GM21529 (cell line): Measurements from ENCODE around the gene ABLIM1.

ENCODE experiments used
- ATAC-seq: cut with Tn5 transposase; IDR thresholded peaks from one replicate; pipeline ENCODE4 v1.9.1; 2021; ENCODE audit not compliant: unreplicated experiment

The ABLIM1 gene

DNA sequence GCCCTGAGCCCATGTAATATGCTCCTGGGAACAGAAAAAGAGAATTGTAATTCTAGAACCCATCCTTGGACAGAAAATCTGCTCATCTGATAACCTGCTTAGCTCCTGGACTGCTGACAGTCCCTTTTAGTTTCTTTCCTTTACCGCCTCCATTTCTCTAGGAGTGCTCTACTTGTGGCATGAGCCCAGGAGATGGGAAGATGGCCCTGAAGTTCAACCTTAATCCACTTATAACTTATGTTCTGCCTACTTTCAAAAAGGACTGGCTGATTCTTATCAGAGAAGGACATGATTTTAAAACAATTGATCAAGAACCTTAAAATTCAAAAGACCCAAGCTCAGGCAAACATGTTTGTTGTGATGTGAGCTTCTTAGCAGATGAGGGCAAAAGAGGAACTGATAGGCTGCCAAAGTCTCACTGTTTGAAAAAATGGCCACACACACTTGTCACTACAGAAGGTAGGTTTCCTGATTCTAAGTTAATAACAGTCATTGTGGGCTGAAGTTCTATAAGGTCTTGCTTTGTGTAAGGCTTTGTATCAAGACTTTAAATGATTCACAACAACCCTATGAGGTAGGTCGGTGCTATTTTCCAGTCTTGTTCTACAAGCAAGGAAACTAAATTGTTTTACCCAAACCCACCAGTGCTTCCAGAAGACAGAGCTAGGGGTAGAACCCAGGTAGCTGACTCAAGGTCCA lies 159.5 kb downstream of the ABLIM1 start:
- ATAC-seq, result peak; percentile 61

DNA sequence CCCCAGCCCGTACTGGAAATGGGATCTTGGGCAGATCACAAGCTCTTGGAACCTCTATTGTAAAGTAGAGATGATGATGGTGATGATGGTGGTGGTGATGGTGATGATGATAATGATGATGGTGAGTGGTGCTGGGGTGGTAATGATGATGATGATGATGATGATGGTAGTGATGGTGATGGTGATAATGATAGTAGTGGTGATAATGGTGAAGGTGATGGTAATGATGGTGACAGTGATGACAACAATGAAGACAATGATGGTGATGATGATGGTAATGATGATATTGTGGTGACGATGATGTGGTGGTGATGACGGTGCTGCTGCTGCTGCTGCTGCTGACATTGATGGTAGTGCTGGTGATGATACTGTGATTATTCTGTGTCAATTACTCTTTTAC lies 162.8 kb downstream of the ABLIM1 start:
- ATAC-seq, result no peak

DNA sequence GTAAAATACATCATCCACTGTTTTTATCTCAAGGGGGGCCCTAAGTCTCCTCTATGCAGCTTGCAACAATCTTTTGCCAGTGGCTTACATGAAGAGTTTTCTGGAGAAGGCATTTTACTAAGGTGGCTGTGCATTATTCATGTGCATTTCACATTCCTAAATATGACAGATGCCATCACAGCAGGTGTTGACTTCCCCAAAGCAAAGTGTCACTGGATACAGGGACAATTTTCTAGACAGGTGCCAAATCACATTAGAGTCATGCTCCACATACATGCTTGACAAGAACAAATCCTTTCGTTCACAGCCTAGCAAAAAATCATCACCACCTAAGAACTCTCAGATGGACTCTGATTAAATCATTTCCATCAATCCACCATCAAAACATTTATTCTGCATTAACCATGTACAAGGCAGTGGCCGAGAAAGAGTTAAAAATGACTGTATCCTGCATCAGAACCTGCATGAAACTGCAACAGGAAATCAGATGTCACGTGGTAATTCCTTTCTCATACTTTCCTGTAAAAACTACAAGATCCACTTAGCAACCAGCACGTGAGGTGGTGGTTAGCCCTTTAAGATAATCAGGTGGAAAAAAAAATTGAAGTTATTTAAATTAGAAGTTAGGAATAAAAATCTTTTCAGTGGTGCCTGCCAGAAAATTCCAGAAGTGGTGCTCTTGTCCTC lies 165.6 kb downstream of the ABLIM1 start:
- ATAC-seq, result peak; percentile 27

DNA sequence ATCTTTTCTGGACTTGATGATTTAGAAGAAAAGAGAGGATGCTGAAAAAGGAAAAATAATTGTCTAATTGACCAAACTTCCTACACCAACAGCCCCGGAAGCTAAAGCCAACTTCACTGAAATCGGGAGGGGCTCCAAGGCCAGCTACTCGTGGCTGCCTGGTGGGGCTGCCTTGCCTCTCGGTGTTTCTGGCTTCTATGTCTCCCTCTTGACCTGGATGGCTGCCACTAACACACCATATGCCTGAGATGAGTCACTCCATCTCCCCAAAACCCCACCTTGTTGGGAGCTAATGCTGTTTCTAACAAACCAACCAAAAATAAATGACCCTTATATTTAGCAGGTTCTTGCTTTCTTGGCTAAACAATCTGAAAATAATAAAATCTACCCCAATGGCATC lies 166.1 kb downstream of the ABLIM1 start:
- no peak for ATAC-seq

DNA sequence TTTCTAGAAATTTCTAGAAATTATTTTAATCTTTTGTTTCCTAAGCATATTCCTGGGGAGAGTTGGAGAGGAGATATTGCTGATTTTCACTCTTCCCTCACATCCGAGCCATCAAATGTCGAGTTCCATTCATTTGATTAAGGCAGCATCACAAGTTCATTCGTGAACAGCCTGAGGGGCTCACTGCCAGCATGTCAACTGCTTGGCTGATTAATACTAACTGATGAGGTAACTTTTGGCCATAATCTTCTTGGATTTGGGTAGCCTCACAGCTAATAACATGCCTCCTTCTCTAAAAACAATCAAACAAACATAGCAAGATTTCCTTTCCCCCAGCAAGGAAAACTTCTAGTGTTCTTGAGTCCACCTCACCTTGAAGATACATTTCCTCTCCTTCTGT lies 166.7 kb downstream of the ABLIM1 start:
- ATAC-seq, result no peak

DNA sequence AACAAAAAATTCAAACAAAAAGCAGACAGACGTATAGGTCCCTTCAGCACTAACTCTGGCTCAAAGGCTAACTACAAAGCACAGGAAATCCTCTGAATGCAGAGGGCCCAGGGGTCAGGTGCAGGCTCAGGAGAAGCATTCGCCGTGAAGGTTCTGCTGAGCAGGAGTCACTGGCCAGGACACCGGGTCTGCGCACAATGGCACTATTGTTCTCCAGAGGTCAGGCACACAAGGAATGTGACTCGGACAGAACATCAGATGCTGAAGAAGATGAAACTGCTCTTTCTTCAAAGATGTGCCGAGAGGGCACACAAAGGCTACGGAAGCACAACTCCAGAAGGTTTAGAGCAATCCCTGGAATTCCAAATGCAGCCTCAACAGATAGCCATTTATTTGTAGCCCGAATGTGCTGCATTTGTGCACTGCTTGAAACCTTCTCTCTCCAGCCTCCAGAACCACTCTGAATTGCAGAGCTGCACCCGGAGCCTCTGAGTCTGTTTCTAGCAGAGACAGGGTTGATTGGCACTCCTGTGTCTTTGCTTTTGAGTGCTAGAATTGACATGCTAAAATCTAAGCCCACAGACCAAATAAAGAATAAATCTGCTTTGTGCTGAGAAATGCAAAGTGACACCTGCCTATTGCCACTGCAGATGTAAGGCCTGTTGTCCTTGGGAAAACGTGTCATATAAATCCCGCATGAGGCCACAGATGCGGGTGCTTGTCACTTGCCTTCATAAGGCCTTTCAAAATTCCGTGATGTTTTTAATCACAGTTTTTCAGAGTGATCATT lies 168.4 kb downstream of the ABLIM1 start:
- ATAC-seq, result no peak

DNA sequence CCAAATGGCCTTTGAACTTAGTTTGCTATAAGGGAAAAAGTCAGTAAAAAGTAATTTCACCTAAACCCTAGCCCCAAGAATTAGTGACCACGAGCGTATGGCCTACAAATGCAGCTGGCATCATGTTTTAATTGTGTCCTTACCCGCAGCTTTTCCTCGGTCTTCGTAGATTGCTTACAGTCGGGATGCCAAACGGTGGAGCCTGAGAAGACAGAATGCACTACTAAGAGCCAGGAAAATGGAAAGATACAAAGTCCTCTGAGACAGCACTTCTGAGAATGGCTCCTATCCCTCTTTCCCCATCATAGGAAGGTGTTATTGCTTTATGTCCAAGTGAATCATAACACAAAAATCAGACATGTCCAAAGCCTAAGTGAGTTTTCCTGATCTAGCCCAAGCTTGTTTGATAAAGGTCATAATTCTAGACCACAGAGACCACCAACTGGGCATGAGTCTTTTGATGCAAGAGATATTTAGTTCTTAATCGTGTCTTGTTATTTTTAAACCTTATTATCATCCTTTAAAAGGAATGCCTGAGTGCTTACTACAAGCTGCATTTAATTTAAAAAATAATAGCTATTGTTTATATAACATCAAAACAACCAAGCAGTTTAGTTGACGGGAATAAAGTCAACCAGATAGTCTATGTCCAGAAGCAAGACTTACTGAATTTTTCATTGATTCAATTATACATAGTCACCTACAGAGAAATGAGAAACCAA lies 170.1 kb downstream of the ABLIM1 start:
- ATAC-seq, result no peak

DNA sequence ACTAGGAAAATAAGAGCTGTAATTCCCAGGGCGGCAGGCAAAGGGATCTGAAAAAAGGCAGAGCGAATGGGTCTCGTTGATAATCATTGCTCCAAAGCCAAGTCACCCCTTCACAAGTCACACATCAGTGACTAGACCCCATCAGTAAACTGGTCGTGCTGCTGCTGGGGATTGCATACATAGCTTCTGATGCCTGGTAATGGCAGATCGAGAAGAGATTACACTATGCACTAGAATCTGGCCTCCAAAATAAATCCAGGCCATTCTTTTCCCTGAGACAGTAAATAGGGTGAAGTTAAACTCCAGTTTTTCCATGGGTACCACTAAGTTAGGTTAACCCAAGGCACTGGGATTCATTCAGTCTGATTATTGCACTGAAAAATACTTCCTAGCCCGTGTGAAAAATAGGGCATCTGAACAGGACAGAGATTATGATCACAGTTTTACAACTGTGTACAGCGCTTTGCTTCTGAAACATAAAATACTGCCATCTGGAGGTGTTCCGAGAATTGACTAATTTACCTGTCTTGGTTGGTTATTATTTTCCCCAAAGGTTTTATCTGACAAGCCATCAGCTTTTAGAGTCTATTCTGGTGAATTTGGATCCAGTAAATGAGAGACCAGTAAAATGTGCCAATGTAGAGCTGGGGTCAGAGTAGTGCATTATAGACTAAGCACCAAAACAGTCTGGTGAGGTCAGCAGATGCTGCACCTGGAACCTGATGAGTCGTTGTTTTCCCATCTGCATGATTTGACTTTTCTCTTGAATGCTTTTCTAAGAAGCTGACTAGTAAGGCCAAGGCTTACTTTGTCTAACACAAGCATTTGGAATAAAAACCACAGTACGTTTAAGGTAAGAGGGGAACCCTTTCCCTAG lies 170.9 kb downstream of the ABLIM1 start:
- no peak for ATAC-seq

DNA sequence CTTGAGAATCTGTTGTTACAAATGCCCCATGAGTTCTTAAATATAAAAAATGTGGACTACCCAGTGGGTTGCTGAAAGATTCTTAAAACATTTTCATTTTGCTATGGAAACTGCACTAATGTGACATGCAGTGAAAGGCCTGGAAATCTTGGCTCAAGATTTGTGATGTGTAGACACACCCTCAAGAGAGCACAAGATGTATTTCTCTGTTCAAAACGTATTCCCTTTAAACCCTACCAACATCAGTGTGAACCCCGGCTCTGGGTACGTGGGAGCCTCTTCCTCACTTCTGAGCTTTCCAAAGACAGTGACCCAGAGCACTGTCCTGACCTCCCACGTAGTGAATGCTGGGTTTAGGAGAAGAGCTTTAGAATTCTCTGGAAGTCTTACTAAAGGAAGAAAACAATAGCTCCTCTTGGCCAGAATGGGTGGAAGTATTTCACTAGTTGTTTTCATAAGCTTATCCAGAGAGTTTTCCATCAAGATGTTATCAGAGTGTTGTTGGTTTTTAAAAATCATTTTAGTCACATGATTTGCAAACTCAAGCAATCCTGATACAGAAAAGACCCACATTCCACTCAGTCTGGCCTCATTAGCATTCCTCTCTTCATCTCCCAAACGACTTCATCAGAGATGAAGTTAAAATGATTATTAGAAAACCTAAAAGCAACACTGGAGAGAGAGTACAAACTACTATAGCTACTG lies 172.2 kb downstream of the ABLIM1 start:
- ATAC-seq, result no peak

DNA sequence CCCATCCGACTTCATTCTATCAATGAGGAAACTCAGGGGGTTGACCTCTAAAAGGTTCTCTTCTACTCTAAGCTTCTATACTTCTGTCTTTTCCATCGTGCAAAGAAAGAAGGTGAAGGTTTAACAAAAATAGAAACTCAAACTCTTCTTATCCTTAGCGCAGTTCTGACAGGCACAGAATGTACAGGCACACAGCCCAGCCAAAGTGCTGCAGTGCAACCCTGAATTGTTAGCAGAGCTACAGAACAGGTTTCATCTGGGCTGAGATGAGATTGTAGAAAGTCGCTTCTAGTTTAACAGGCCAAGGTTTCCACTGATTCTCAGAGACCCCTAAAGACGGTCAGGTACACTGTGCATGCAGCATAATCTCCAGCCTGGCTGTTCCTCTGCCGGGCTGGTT lies 174.5 kb downstream of the ABLIM1 start:
- ATAC-seq, result no peak

DNA sequence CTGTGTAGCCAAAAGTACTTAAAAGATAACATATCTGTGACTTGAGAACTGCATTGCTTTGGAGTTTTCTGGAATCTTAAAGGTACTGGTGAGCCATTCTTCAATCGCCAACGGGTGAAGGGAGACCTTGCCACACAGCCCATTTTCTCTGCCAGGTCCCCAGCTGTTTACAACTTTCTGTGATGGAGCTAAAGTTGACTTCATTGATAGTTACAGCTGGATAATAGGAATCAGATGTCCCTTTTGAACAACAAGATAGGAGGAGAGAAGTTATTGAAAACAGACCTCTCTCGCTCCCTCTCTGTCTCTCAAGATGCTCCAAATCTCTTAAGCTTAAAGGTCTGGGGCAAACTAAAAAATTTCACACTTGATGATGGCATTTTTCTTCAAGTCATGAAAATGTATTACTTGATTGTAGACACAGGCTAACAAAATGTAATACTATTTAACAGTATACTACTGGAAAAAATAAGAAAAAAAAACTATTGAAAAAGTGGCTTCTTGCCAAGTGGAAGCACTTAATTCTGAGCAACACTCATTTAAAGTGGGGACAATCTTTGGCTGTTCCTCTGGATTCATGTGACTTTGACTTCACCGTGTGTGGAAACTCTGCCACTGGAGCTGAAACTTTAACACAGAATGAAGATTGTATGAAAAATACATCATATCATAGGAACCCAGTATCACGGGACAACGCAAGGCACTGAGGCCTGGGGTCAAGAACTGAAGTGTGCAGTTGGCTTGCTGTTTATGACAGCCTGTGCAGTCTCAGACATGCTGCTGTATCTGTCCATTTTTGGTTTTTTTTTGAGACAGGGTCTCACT lies 175.4 kb downstream of the ABLIM1 start:
- no peak for ATAC-seq

DNA sequence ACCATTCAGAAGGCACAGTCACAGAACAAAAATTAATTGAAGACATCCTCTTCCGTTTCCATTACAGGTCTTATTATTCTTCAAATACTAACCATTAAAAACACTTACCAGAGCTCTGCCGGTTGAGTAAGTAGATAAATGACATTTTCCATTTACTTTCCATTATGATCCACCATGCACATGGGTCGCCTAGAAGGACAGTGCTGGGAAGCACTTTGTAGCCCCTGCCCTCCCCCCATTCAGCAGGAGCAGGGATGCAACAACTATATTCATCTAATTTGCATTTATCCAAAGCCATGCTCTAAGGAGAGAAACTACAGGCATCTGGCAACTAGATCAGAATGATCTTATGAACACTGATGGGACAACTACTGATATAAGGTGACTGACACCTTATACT lies 177.0 kb downstream of the ABLIM1 start:
- ATAC-seq, result no peak

DNA sequence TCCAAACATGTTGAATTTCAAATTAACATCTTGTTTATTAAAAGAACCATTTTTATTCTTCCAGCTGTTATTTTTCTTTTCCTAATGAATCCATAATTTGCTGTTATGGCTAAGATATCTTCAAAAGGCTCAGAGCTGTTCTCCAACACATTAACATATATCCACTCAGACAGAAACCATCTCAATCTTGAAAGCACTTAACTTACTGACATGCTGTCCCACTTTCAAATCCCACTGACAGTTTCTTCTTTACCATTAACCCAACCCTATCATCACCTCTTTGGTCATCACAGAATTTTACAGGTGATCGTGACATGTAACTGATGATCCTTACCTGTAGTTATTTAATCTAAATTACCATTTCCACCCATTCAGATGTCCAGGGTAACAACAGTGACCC lies 178.2 kb downstream of the ABLIM1 start:
- no peak for ATAC-seq

DNA sequence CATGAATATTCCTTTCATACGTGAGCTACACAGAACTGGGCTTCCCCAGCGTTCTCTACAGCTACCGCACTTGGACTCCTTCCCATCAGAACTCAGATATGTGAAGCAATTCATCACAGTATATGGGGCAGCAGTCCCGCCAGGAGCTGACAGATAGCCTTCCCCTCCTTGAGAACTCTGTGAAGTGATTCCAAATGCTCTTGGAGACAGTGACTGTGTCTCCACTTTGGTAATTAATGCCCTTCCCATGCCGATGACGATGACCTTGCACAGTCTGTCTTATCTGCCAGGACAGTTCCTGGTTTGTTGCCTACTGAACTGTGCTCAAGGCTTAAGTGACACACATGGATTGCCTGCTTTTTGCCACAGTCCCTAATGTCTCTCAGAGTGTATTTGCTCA lies 178.8 kb downstream of the ABLIM1 start:
- ATAC-seq, result no peak

DNA sequence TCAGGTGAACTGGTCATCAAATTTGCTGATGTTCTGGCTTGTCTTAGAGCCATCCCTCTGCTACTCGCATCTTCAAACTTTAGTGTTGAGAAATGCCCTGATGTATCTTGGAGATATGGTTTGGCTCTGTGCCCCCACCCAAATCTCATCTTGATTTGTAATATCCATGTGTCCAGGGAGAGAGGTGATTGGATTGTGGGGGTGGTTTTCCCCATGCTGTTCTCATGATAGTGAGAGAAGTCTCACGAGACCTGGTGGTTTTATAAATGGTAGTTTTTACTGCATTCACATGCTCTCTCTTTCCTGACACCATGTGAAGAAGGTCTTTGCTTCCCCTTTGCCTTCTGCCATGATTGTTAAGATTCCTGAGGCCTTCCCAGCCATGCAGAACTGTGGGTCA lies 179.8 kb downstream of the ABLIM1 start:
- ATAC-seq, result no peak

DNA sequence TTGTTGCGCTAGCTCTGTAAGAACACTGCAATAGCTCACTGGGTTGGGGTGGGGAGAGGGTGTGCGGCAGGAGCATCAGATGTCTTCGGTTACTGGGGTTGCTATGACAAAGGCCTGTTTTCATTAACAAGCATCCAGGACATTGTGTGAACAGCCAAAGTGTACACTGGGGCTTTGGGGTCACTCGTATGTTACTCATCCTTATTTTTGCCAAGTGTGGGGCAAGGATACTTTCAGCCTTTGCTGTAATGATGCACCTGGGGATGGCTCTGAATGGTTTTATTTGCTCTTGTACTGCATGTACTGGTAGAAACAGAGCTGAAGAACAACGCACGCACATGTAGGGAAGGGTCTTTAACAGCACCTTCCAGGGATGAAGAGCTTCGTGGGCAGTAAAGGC lies 180.8 kb downstream of the ABLIM1 start:
- no peak for ATAC-seq

DNA sequence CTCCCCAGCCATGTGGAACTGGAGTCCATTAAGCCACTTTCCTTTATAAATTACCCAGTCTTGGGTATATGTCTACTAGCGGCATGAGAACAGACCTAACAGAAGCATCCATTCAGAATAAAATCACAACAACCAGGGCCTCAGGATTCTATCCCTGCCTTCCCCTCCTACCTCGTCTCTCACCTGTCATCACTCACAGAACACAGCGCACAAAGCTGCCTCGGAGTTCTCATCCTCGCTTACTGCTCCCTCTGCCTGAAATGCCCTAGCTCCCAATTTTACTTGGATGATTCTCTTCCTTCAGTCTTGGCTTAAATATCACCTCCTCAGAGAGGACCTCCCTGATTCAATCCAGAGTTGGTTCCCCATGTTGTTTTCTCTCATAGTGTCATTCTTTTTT lies 183.1 kb downstream of the ABLIM1 start:
- no peak for ATAC-seq

DNA sequence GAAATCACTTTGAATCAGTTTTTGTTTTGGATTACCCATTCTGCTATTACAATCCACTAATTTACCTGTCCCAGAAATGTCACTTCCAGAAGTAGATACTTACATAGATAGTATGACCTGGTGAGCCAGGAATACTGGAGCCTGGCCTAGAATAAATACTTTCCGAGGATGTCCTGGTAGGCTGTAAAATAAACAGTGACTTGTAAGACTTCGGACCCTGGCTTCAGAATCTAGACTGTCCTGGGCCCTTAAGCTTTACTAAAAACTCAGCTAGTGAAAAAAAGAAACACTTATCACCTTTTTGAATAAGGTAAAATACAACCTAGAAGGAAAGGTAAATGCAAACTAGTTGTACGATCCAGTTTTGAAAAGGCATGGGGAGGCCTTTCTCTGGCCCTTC lies 184.3 kb downstream of the ABLIM1 start:
- no peak for ATAC-seq

DNA sequence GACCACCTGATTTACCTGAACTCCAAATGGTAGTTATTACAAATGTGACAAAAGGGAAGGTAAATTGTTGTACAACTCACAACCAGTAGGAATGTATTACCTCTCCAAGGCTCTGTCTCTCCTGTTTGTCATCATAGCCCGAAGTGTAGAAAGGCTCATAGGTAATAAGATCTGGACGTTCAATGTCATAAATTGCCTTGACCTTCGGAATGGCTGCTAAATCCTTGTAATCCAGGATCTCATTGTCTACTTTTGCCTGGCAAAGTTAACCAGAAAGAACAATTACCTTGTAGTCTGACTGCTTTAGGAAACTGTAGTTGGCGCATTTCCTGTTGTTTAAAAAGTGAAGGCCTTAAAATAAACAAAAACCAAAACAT lies 185.2 kb downstream of the ABLIM1 start:
- ATAC-seq, result no peak
